B cell (primary cell): Measurements from ENCODE around the gene SLC7A6. TPM values are rescaled to one million over a fixed set of nuclear protein-coding genes. Genes with fewer than 3 reads are reported as not detected.

Source experiments
- ATAC-seq: fragments of 200-7000 bp; cut with Tn5 transposase; one replicate; pipeline ENCODE4 v1.10.0; 2021; ENCODE audit warnings: low read depth, mild to moderate bottlenecking, moderate number of reproducible peaks, moderate library complexity
- CTCF ChIA-PET: fragments of 350-600 bp; sonication (Branson Sonifier 250); formaldehyde crosslinking; loops from one replicate; lab custom pipeline; 2021; ENCODE audit warnings: antibody characterized with exemption, inconsistent platforms; lab: Charles Lee
- POLR2A ChIA-PET: fragments of 350-600 bp; sonication (Branson Sonifier 250); formaldehyde crosslinking; loops from one replicate; lab custom pipeline; 2021; ENCODE audit warnings: antibody characterized with exemption; lab: Charles Lee
- DNase-seq: peaks from one replicate; pipeline ENCODE4 v3.0.0; 2013
- H2AFZ ChIP-seq: 2 replicates; pipeline ENCODE4 v1.6.1; 2012; ENCODE audit warnings: mild to moderate bottlenecking, low read depth, low read length; ENCODE audit not compliant: insufficient read depth, poor library complexity, severe bottlenecking
- H3K27ac ChIP-seq, 2 donors: 1 replicate in 1 of 2; 2 replicates in 1 of 2; pipeline ENCODE4 v1.5.1; 2012 to 2013; ENCODE audit warnings: low read length in 2 of 2, mild to moderate bottlenecking in 2 of 2, moderate library complexity in 1 of 2
- H3K27me3 ChIP-seq, 4 experiments: fragments of 200-600 bp in 1 of 4; sonication (generic) in 1 of 4; replicated peaks in 1 of 4; 1 replicate in 2 of 4; 2 replicates in 2 of 4; pipeline versions ENCODE4 v1.6.1 to v1.7.0; 2013 to 2016; ENCODE audit warnings: low read length in 3 of 4, mild to moderate bottlenecking in 2 of 4, mixed read lengths in 1 of 4, moderate library complexity in 1 of 4; ENCODE audit not compliant: insufficient read depth in 4 of 4, control insufficient read depth in 3 of 4; ENCODE audit errors: control extremely low read depth in 1 of 4
- H3K36me3 ChIP-seq, 2 experiments: replicated peaks in 1 of 2; 1 replicate in 1 of 2; 2 replicates in 1 of 2; pipeline versions ENCODE4 v1.6.1 to v1.7.1; 2013; ENCODE audit warnings: low read length in 1 of 2; ENCODE audit not compliant: insufficient read depth in 2 of 2, control insufficient read depth in 1 of 2; ENCODE audit errors: control extremely low read depth in 1 of 2, extremely low read depth in 1 of 2
- H3K4me1 ChIP-seq, 2 donors: fragments of 200-600 bp in 1 of 2; sonication (generic) in 1 of 2; 1 replicate in 1 of 2; 2 replicates in 1 of 2; pipeline versions ENCODE4 v1.5.1 to v1.6.1; 2013 to 2017; ENCODE audit warnings: low read length in 2 of 2; ENCODE audit not compliant: control insufficient read depth in 2 of 2, insufficient read depth in 2 of 2
- H3K4me2 ChIP-seq: replicated peaks from 2 replicates; pipeline ENCODE3; 2012; ENCODE audit warnings: mild to moderate bottlenecking, low read depth, low read length; ENCODE audit not compliant: poor library complexity, severe bottlenecking
- H3K4me3 ChIP-seq, 5 experiments: fragments of 200-600 bp in 1 of 5; sonication (generic) in 1 of 5; 1 replicate in 3 of 5; 2 replicates in 2 of 5; pipeline versions ENCODE4 v1.5.1 to v1.7.0; 2011 to 2016; ENCODE audit warnings: low read length in 4 of 5, mild to moderate bottlenecking in 4 of 5, low read depth in 2 of 5, control low read depth in 1 of 5, moderate library complexity in 1 of 5; ENCODE audit not compliant: insufficient read depth in 1 of 5; ENCODE audit errors: control extremely low read depth in 1 of 5, extremely low read depth in 1 of 5
- H3K79me2 ChIP-seq: fragments of 200-600 bp; sonication (generic); one replicate; pipeline ENCODE4 v1.6.0; 2016; ENCODE audit warnings: low read length; ENCODE audit not compliant: control insufficient read depth, insufficient read depth
- H3K9ac ChIP-seq: fragments of 200-600 bp; sonication (generic); 2 replicates; pipeline ENCODE4 v1.6.1; 2017; ENCODE audit warnings: mild to moderate bottlenecking, low read length, moderate library complexity
- H3K9me3 ChIP-seq, 3 donors: one replicate each; pipeline versions ENCODE4 v1.6.1 to v1.7.1; 2013; ENCODE audit warnings: low read length in 2 of 3; ENCODE audit not compliant: control insufficient read depth in 2 of 3, insufficient read depth in 1 of 3; ENCODE audit errors: control extremely low read depth in 1 of 3
- H4K20me1 ChIP-seq: 2 replicates; pipeline ENCODE4 v1.6.0; 2012; ENCODE audit warnings: mild to moderate bottlenecking, low read length; ENCODE audit not compliant: insufficient read depth, control insufficient read depth, poor library complexity, severe bottlenecking
- H3K27ac Mint-ChIP-seq: one replicate; pipeline ENCODE4 v1.8.0; 2021; ENCODE audit warnings: mixed read lengths
- H3K27me3 Mint-ChIP-seq: one replicate; pipeline ENCODE4 v1.8.0; 2021; ENCODE audit warnings: mixed read lengths
- H3K4me1 Mint-ChIP-seq: one replicate; pipeline ENCODE4 v1.8.0; 2021; ENCODE audit warnings: mixed read lengths
- H3K4me3 Mint-ChIP-seq: one replicate; pipeline ENCODE4 v1.8.0; 2021; ENCODE audit warnings: mixed read lengths
- H3K9me3 Mint-ChIP-seq: one replicate; pipeline ENCODE4 v1.8.0; 2022; ENCODE audit warnings: mixed read lengths; ENCODE audit not compliant: insufficient read depth
- CTCF ChIP-seq: fragments of 200-600 bp; IDR thresholded peaks from one replicate; pipeline ENCODE4 v1.8.0; 2022; ENCODE audit warnings: antibody characterized with exemption, mild to moderate bottlenecking
- EZH2 ChIP-seq: IDR thresholded peaks from 2 replicates; pipeline ENCODE4 v1.6.1; 2012; ENCODE audit warnings: borderline replicate concordance, low read depth, mild to moderate bottlenecking, moderate library complexity, low read length; ENCODE audit not compliant: insufficient read depth, poor library complexity, severe bottlenecking
- WGBS: methylation state at CpG from one replicate; pipeline ENCODE4 v1.1.5; 2013; ENCODE audit warnings: missing lambda C conversion rate; ENCODE audit not compliant: insufficient coverage; 5-methylcytosine and 5-hydroxymethylcytosine counted together
- intact Hi-C: fragments of 100-400 bp; cut with micrococcal nuclease; formaldehyde crosslinking; loops from one replicate; pipeline ENCODE4 v1.10.0; 2022
- polyA plus RNA-seq: library from polyadenylated mRNA; depleted of rRNA; stranded (reverse); fragments of >200 nt; gene quantifications from 2 replicates; pipeline ENCODE4 v1.2.3, GENCODE V29; 2012
- total RNA-seq, 2 donors: library from RNA; stranded (reverse); fragments of 120-200 nt in 1 of 2; gene quantifications; 1 replicate in 1 of 2; 2 replicates in 1 of 2; pipeline versions ENCODE4 v1.2.3 to v1.2.4, GENCODE V29; 2013 to 2022

Gene SLC7A6
- total and polyA plus RNA-seq, 2 donors (not counting 1 experiment from before 2014, with no cell fraction given): 73.8 to 85.1 TPM

DNA sequence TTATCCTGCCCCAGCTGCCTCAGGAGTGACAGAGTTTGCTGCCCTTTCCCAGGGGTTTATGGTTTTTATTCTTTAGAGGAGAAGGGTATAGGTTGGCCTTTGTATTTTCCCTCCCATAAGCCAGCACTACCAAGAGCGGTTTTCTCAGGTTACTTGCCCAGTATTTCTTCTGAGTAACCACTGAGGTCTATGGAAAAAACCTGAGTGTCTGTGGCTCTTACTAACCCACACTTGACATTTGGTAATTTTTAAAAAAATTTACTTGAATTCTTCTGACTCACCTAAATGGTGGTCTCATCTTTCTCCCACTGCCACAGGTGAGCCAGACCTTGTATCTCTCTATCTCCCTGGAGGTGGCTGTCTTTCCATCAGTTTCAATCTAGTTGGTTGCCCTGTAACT, 6.0 kb downstream of the SLC7A6 start:
- H3K4me3 Mint-ChIP-seq: no peak overlapping the region
- ChIA-PET CTCF (interaction anchor here (0.8 to 3.7 kb wide), 5 partner anchors 9 to 57 kb away, joined by 3 to 20 read pairs (median 3); no protein-coding TSS in a partner anchor), POLR2A (interaction anchor here (0.5 to 0.9 kb wide), 2 partner anchors 40 to 78 kb away, joined by 3 to 12 read pairs; partner anchors contain the start of genes PRMT7 and SLC7A6OS)
- TF ChIP-seq EZH2: no peak
- TF ChIP-seq CTCF: no peak
- intact Hi-C loops: no loop called here
- H3K36me3 ChIP-seq: peaks cover 8 to 49% of the 10 kb centered on the region in 2 experiments
- no peaks in the 10 kb centered on the region for H3K27me3 ChIP-seq
- H3K27ac ChIP-seq: peak overlapping the region in 1 of 2 donors; percentile 71
- H3K4me1 Mint-ChIP-seq: peaks cover 62% of the 10 kb centered on the region
- no peak overlapping the region for H2AFZ ChIP-seq
- no peaks in the 10 kb centered on the region for H3K9me3 Mint-ChIP-seq
- H3K4me1 ChIP-seq: peaks cover 43 to 57% of the 10 kb centered on the region in 2 donors
- no peak overlapping the region for H3K9ac ChIP-seq
- H3K79me2 ChIP-seq: peaks cover 98% of the 10 kb centered on the region
- no peak overlapping the region for H3K4me2 ChIP-seq
- DNase-seq (no peak), ATAC-seq (no peak)
- H4K20me1 ChIP-seq: peaks cover 43% of the 10 kb centered on the region
- H3K9me3 ChIP-seq: no peaks in the 10 kb centered on the region
- no CpG with 5 or more reads among the region's 1 CpG for WGBS
- no peaks in the 10 kb centered on the region for H3K27me3 Mint-ChIP-seq
- no peak overlapping the region for H3K4me3 ChIP-seq
- H3K27ac Mint-ChIP-seq: peak overlapping the region; percentile 13

DNA sequence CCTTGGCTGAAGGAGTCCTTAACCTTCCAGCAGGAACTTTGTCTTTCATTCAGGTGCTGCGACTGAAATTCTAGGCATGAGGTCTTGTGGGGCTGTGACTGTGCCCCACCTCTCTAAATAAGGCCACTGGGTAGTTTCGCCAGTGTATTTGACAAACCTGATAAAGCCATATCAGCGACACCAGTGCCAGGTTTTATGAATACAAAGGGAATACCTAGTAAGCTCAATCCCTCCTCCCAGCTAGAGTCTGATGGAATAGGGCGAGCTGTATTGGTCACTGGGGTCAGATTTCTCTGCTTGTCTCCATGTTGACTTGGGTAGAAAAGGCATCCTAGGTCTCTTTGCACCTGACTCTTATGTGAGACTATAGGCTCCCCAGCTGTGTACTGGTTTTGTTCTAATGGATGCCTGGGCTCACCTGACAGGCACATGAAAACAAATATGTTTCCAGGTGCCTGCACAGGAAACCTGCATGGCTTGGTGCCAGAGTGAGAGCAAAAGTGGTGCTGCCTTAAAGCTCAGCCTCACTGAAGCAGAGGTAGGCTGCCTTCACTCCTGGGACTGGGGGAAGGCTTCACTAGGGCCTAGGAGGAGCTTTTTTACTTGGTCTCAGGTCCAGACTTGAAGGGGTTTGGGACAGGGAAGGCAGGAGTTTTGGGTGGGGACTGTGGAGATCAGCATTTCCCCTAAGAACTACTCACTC, 8.3 kb downstream of the SLC7A6 start:
- H3K27me3 Mint-ChIP-seq: no peaks in the 10 kb centered on the region
- Histone ChIP-seq H3K4me3 (no peak overlapping the region), H2AFZ (no peak overlapping the region), H3K9me3 (no peaks in the 10 kb centered on the region), H3K36me3 (peaks cover 9 to 45% of the 10 kb centered on the region in 2 experiments), H3K27ac (peak overlapping the region; percentile 15 to 67), H3K4me1 (peaks cover 47 to 57% of the 10 kb centered on the region in 2 donors), H3K4me2 (peak overlapping the region; percentile 42), H4K20me1 (peaks cover 40% of the 10 kb centered on the region), H3K9ac (peak overlapping the region; percentile 32), H3K79me2 (peaks cover 90% of the 10 kb centered on the region), H3K27me3 (no peaks in the 10 kb centered on the region)
- H3K9me3 Mint-ChIP-seq: no peaks in the 10 kb centered on the region
- peaks cover 67% of the 10 kb centered on the region for H3K4me1 Mint-ChIP-seq
- ChIA-PET CTCF (interaction anchor here (1.0 to 3.7 kb wide), 5 partner anchors 9 to 54 kb away, joined by 3 to 20 read pairs (median 8); partner anchors contain the start of genes PRMT7, SLC7A6 and SLC7A6OS), POLR2A (interaction anchor here (1.8 kb wide), 1 partner anchor 13 kb away, joined by 6 read pairs; no protein-coding TSS in a partner anchor)
- ATAC-seq (peak; percentile 29), DNase-seq (peak; percentile 44)
- H3K27ac Mint-ChIP-seq: peak overlapping the region; percentile 82
- WGBS: 90% methylated on average over 2 of the region's 4 CpGs
- intact Hi-C loops: loop anchor here (1.0 kb wide), 1 partner anchor 7 kb away; no protein-coding TSS in a partner anchor
- TF ChIP-seq EZH2 (no peak), CTCF (no peak)
- H3K4me3 Mint-ChIP-seq: peak overlapping the region; percentile 54
